Mesenchymal stem cell (in vitro differentiated cells and primary cell): Measurements from ENCODE around the gene PLEKHG5.

ENCODE experiments used
- DNase-seq: peaks from one replicate; pipeline ENCODE4 v3.0.0-alpha.2; 2013
- H2AFZ ChIP-seq: one replicate; pipeline ENCODE4 v1.6.1; 2013; ENCODE audit warnings: low read depth, mild to moderate bottlenecking, control low read depth, inconsistent platforms, low read length, moderate library complexity
- H2AK5ac ChIP-seq: 2 replicates; pipeline ENCODE4 v1.6.1; 2013; ENCODE audit warnings: low read length, moderate library complexity, mild to moderate bottlenecking, inconsistent platforms; ENCODE audit not compliant: severe bottlenecking
- H2BK120ac ChIP-seq: one replicate; pipeline ENCODE4 v1.6.1; 2013; ENCODE audit warnings: low read depth, mild to moderate bottlenecking, inconsistent platforms, low read length, moderate library complexity
- H2BK12ac ChIP-seq, 2 experiments: one replicate each; pipeline ENCODE4 v1.6.1; 2013; ENCODE audit warnings: inconsistent platforms in 2 of 2, low read length in 2 of 2, mild to moderate bottlenecking in 2 of 2, moderate library complexity in 2 of 2, control low read depth in 1 of 2
- H2BK15ac ChIP-seq: one replicate; pipeline ENCODE4 v1.6.1; 2013; ENCODE audit warnings: mild to moderate bottlenecking, low read depth, inconsistent platforms; ENCODE audit not compliant: poor library complexity, severe bottlenecking
- H2BK5ac ChIP-seq: 2 replicates; pipeline ENCODE4 v1.6.1; 2013; ENCODE audit warnings: low read depth, mild to moderate bottlenecking, low read length, control low read depth, inconsistent platforms; ENCODE audit not compliant: poor library complexity, severe bottlenecking
- H3K14ac ChIP-seq, 2 experiments: one replicate each; pipeline ENCODE4 v1.6.1; 2013; ENCODE audit warnings: inconsistent platforms in 2 of 2, low read length in 2 of 2, control low read depth in 1 of 2, mild to moderate bottlenecking in 1 of 2, moderate library complexity in 1 of 2
- H3K18ac ChIP-seq, 2 experiments: one replicate each; pipeline ENCODE4 v1.6.1; 2013; ENCODE audit warnings: inconsistent platforms in 2 of 2, low read length in 2 of 2, control low read depth in 1 of 2, low read depth in 1 of 2, mild to moderate bottlenecking in 1 of 2
- H3K23ac ChIP-seq, 2 experiments: one replicate each; pipeline ENCODE4 v1.6.1; 2013; ENCODE audit warnings: inconsistent platforms in 2 of 2, low read length in 2 of 2, mild to moderate bottlenecking in 2 of 2, moderate library complexity in 2 of 2, control low read depth in 1 of 2
- H3K27ac ChIP-seq: 2 replicates; pipeline ENCODE4 v1.5.1; 2013; ENCODE audit warnings: mild to moderate bottlenecking, moderate library complexity, low read length, control low read depth, inconsistent platforms; ENCODE audit not compliant: poor library complexity, severe bottlenecking
- H3K27me3 ChIP-seq, 2 experiments: 2 replicates each; pipeline versions ENCODE4 v1.6.1 to v1.7.0; 2013; ENCODE audit warnings: low read length in 2 of 2, mild to moderate bottlenecking in 2 of 2, moderate library complexity in 2 of 2, control low read depth in 1 of 2, inconsistent platforms in 1 of 2; ENCODE audit not compliant: control insufficient read depth in 1 of 2, insufficient read depth in 1 of 2
- H3K36me3 ChIP-seq, 2 experiments: 2 replicates each; pipeline versions ENCODE4 v1.6.1 to v1.7.0; 2013; ENCODE audit warnings: low read length in 2 of 2, control low read depth in 1 of 2, inconsistent platforms in 1 of 2, low read depth in 1 of 2, mild to moderate bottlenecking in 1 of 2; ENCODE audit not compliant: insufficient read depth in 2 of 2, control insufficient read depth in 1 of 2
- H3K4ac ChIP-seq, 2 experiments: one replicate each; pipeline ENCODE4 v1.6.1; 2013; ENCODE audit warnings: inconsistent platforms in 2 of 2, low read length in 2 of 2, mild to moderate bottlenecking in 2 of 2, moderate library complexity in 2 of 2, control low read depth in 1 of 2, low read depth in 1 of 2
- H3K4me1 ChIP-seq: 2 replicates; pipeline ENCODE4 v1.6.1; 2013; ENCODE audit warnings: low read depth, low read length, control low read depth; ENCODE audit not compliant: control insufficient read depth, insufficient read depth
- H3K4me2 ChIP-seq: 2 replicates; pipeline ENCODE4 v1.6.1; 2013; ENCODE audit warnings: low read length, mild to moderate bottlenecking, inconsistent platforms; ENCODE audit not compliant: poor library complexity, severe bottlenecking
- H3K4me3 ChIP-seq, 2 experiments: 2 replicates each; pipeline versions ENCODE4 v1.5.1 to v1.7.0; 2013; ENCODE audit warnings: low read length in 2 of 2, mild to moderate bottlenecking in 2 of 2, control low read depth in 1 of 2, low read depth in 1 of 2; ENCODE audit not compliant: insufficient read depth in 1 of 2
- H3K79me1 ChIP-seq: replicated peaks from 2 replicates; pipeline ENCODE4 v1.6.1; 2013; ENCODE audit warnings: mild to moderate bottlenecking, control low read depth, low read length, inconsistent platforms; ENCODE audit not compliant: poor library complexity, severe bottlenecking
- H3K9ac ChIP-seq: 2 replicates; pipeline ENCODE4 v1.7.0; 2013; ENCODE audit warnings: mild to moderate bottlenecking, low read length, moderate library complexity
- H3K9me3 ChIP-seq: 2 replicates; pipeline ENCODE4 v1.7.0; 2013; ENCODE audit warnings: mild to moderate bottlenecking, low read length; ENCODE audit not compliant: control insufficient read depth
- H4K8ac ChIP-seq: one replicate; pipeline ENCODE4 v1.6.1; 2013; ENCODE audit warnings: inconsistent platforms, mild to moderate bottlenecking, low read length, moderate library complexity
- H4K91ac ChIP-seq: one replicate; pipeline ENCODE4 v1.6.1; 2013; ENCODE audit warnings: mild to moderate bottlenecking, low read length, inconsistent platforms
- WGBS: methylation state at CpG from one replicate; pipeline ENCODE4 v1.1.7; 2013; ENCODE audit warnings: mixed read lengths; 5-methylcytosine and 5-hydroxymethylcytosine counted together

Gene PLEKHG5

DNA sequence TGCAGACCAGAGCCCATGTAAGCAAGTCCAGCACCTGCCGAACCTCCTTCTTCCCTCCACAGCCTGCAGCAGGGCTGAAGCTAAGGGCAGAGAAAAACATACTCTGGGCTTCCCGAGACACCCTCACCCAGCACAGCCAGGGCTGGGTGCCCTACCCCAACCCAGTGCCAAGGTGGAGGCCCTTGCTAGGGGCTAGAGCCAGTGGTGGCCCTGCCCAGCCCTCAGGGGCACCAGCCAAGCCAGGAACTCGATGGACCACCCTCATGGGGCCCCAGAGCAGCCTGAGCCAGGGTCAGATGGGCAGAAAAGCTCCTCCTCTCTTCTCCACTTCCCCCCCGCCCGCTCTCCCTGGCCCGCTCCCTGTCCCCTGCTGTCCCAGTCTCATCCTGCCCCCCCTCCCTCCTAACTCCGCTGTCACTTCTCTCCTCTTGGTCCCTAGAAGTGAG lies 41.4 kb downstream of the PLEKHG5 start:
- Histone ChIP-seq H3K23ac (no peak overlapping the region), H3K4ac (no peak overlapping the region), H2BK12ac (no peak overlapping the region), H2BK5ac (no peak overlapping the region), H3K27ac (no peak overlapping the region), H3K14ac (no peak overlapping the region), H3K4me3 (no peak overlapping the region), H2AK5ac (no peak overlapping the region), H3K27me3 (peaks cover 60 to 78% of the 10 kb centered on the region in 2 experiments), H3K18ac (no peak overlapping the region), H3K4me2 (no peak overlapping the region), H2AFZ (no peak overlapping the region), H3K9me3 (no peaks in the 10 kb centered on the region), H3K9ac (no peak overlapping the region), H3K36me3 (no peaks in the 10 kb centered on the region), H2BK120ac (no peak overlapping the region), H3K4me1 (peaks cover 23% of the 10 kb centered on the region), H2BK15ac (no peak overlapping the region), H3K79me1 (no peaks in the 10 kb centered on the region), H4K8ac (no peak overlapping the region), H4K91ac (no peak overlapping the region)
- no peak for DNase-seq
- 75% methylated on average over 3 of the region's 7 CpGs for WGBS

DNA sequence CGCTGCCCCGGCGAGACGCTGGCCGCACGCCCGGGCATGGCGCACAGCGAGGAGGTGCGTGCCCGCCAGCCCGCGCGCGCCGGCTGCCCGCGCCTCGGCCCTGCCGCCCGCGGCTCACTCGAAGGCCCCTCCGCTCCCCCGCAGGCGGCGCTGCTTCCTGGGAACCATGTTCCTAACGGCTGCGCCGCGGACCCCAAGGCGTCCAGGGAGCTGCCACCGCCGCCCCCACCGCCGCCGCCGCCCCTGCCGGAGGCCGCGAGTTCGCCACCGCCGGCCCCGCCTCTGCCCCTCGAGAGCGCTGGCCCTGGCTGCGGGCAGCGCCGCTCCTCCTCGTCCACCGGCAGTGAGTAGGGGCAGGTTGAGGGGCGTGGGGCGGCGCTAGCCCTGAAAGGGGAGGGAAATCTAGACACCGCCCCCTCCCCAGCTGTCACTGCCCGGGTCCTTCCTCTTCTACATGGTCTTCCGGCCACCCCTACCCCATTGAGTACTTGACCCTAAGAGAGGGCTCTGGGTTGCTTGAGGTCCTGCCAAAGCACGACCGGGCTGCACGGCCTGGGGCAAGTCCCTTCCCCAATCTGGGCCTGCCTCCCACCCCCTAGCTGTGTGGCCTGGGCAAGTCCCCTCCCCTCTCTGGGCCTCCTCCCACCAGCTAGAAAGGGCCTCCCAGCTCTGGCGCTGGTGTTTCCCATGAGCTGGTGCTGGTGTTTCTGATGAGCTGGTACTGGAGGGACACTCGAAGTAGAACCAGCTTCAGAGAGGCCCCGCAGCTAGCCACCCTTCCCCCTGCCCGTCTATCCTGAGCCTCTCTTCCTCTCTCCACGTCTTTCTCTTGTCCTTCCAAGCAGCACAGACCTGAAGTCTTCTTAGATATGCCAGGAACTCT lies 42.5 kb downstream of the PLEKHG5 start:
- no peak overlapping the region for H2BK15ac ChIP-seq
- H3K27me3 ChIP-seq = peaks cover 60 to 83% of the 10 kb centered on the region in 2 experiments
- no peak overlapping the region for H2AFZ ChIP-seq
- no peak overlapping the region for H3K27ac ChIP-seq
- no peaks in the 10 kb centered on the region for H3K79me1 ChIP-seq
- H3K4ac ChIP-seq = no peak overlapping the region
- no peak overlapping the region for H3K14ac ChIP-seq
- H3K9ac ChIP-seq = no peak overlapping the region
- no peaks in the 10 kb centered on the region for H3K36me3 ChIP-seq
- H2BK5ac ChIP-seq = no peak overlapping the region
- no peak overlapping the region for H2AK5ac ChIP-seq
- WGBS = 9% methylated on average over 30 of the region's 66 CpGs
- no peak overlapping the region for H4K91ac ChIP-seq
- H3K23ac ChIP-seq = no peak overlapping the region
- H2BK120ac ChIP-seq = no peak overlapping the region
- no peak overlapping the region for H3K18ac ChIP-seq
- peak; percentile 18 for DNase-seq
- H3K4me2 ChIP-seq = peak overlapping the region; percentile 47
- H2BK12ac ChIP-seq = no peak overlapping the region
- H3K9me3 ChIP-seq = no peaks in the 10 kb centered on the region
- H4K8ac ChIP-seq = no peak overlapping the region
- no peak overlapping the region for H3K4me3 ChIP-seq
- peaks cover 24% of the 10 kb centered on the region for H3K4me1 ChIP-seq

DNA sequence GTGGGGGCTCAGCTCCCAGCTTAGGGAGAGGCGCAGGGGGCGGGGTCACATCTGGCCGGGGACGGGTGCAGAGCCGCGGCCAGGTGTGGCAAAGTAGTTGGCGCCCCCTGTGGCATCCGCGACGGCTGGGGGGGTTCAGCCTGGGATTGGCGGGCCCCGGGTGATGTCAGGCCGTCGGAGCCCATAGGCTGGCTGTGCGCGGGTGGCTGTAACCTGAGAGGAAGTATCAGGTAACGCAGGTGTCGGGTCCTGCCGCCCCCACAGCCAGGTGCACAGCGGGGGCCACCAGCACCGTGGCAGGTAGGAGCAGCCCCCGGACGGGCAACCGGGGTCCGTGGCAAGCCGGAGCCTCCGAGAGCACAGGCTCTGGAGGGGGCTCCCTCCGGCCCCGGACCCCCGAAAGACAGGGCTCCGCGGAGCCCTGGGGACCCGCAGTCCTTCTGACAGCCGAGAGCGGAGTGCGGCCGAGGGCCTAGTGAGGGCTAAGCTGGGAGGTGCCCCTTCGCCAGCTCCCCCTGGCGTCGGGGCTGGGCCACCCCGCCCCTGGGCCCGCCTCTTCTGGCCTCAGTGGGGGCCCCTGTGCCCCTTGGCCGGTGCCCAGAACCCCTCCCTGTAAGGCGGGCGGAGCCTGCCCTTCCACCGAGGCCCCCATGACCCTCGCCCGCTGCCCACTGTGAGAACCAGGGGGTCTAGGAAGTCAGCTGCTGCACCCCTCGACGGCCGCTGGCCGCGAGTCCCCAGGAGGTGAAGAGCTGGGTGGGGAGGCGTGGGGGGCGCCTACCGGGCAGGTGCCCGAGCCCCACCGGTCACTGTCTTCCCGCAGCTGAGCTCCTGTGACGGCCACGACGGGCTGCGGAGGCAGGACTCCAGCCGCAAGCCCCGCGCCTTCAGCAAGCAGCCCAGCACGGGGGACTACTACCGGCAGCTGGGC lies 43.4 kb downstream of the PLEKHG5 start:
- 4% methylated on average over 50 of the region's 68 CpGs for WGBS
- no peak overlapping the region for H2BK15ac ChIP-seq
- H3K4me2 ChIP-seq = peak overlapping the region; percentile 47
- peak overlapping the region; percentile 48 for H4K8ac ChIP-seq
- H2AK5ac ChIP-seq = no peak overlapping the region
- H3K4ac ChIP-seq = no peak overlapping the region
- H3K9ac ChIP-seq = no peak overlapping the region
- no peak overlapping the region for H2BK120ac ChIP-seq
- DNase-seq = no peak
- no peaks in the 10 kb centered on the region for H3K9me3 ChIP-seq
- no peaks in the 10 kb centered on the region for H3K79me1 ChIP-seq
- H3K36me3 ChIP-seq = no peaks in the 10 kb centered on the region
- H3K23ac ChIP-seq = no peak overlapping the region
- peaks cover 60 to 83% of the 10 kb centered on the region in 2 experiments for H3K27me3 ChIP-seq
- H3K4me1 ChIP-seq = peaks cover 24% of the 10 kb centered on the region
- H2BK5ac ChIP-seq = no peak overlapping the region
- H3K14ac ChIP-seq = no peak overlapping the region
- peak overlapping the region in 1 of 2 experiments; percentile 14 for H3K18ac ChIP-seq
- no peak overlapping the region for H3K4me3 ChIP-seq
- no peak overlapping the region for H4K91ac ChIP-seq
- no peak overlapping the region for H2BK12ac ChIP-seq
- H3K27ac ChIP-seq = no peak overlapping the region
- H2AFZ ChIP-seq = no peak overlapping the region
